ENCODE results near the gene ATP8A2. TPM values are rescaled to one million over a fixed set of nuclear protein-coding genes. Genes with fewer than 3 reads are reported as not detected.

Gene ATP8A2
- total RNA-seq, 2 experiments from 2014 or later = 0.22 to 0.24 TPM

- no peak for DNase-seq
- intact Hi-C loops (cut with micrococcal nuclease) = no loop called here
- H3K27me3 Mint-ChIP-seq (ENCODE audit: low read depth) = peaks cover 24% of the 10 kb centered on the region
- no peak overlapping the region for H3K4me3 Mint-ChIP-seq
- no peaks in the 10 kb centered on the region for H3K36me3 Mint-ChIP-seq (ENCODE audit: low read depth)
- H3K4me1 Mint-ChIP-seq (ENCODE audit: low read depth) = no peaks in the 10 kb centered on the region
- H3K9me3 Mint-ChIP-seq = no peaks in the 10 kb centered on the region
- no peak overlapping the region for H3K27ac Mint-ChIP-seq
- CTCF ChIA-PET = interaction anchor here (1.5 kb wide), 1 partner anchor 16 kb away, joined by 5 read pairs; no protein-coding TSS in a partner anchor
Measured at GRCh38 chr13:25391932-25392331, 20.2 kb downstream of the ATP8A2 start.

GRCh38 chr13:25394402-25395060 lies 22.8 kb downstream of the ATP8A2 start:
- Mint-ChIP-seq H3K27ac (no peak overlapping the region), H3K27me3 (ENCODE audit: low read depth) (peaks cover 13% of the 10 kb centered on the region), H3K4me3 (no peak overlapping the region), H3K4me1 (ENCODE audit: low read depth) (no peaks in the 10 kb centered on the region), H3K36me3 (ENCODE audit: low read depth) (no peaks in the 10 kb centered on the region), H3K9me3 (no peaks in the 10 kb centered on the region)
- CTCF ChIA-PET = interaction anchor here (0.6 to 1.2 kb wide), 2 partner anchors 18 to 427 kb away, joined by 3 read pairs; no protein-coding TSS in a partner anchor
- no peak for DNase-seq
- intact Hi-C loops (cut with micrococcal nuclease) = no loop called here

GRCh38 chr13:25397763-25398162 lies 26.0 kb downstream of the ATP8A2 start:
- Mint-ChIP-seq H3K4me1 (ENCODE audit: low read depth) (no peaks in the 10 kb centered on the region), H3K27ac (no peak overlapping the region), H3K36me3 (ENCODE audit: low read depth) (no peaks in the 10 kb centered on the region), H3K27me3 (ENCODE audit: low read depth) (peaks cover 14% of the 10 kb centered on the region), H3K9me3 (no peaks in the 10 kb centered on the region), H3K4me3 (no peak overlapping the region)
- intact Hi-C loops (cut with micrococcal nuclease) = no loop called here
- CTCF ChIA-PET = no interaction called here
- no peak for DNase-seq

GRCh38 chr13:25400925-25401324 lies 29.2 kb downstream of the ATP8A2 start:
- no peak for DNase-seq
- Mint-ChIP-seq H3K36me3 (ENCODE audit: low read depth) (no peaks in the 10 kb centered on the region), H3K4me3 (no peak overlapping the region), H3K9me3 (no peaks in the 10 kb centered on the region), H3K4me1 (ENCODE audit: low read depth) (no peaks in the 10 kb centered on the region), H3K27ac (no peak overlapping the region), H3K27me3 (ENCODE audit: low read depth) (peaks cover 29% of the 10 kb centered on the region)
- intact Hi-C loops (cut with micrococcal nuclease) = no loop called here
- CTCF ChIA-PET = no interaction called here

GRCh38 chr13:25401958-25402357 lies 30.2 kb downstream of the ATP8A2 start:
- CTCF ChIA-PET = no interaction called here
- no peak for DNase-seq
- Mint-ChIP-seq H3K4me1 (ENCODE audit: low read depth) (no peaks in the 10 kb centered on the region), H3K9me3 (no peaks in the 10 kb centered on the region), H3K27ac (no peak overlapping the region), H3K27me3 (ENCODE audit: low read depth) (peaks cover 30% of the 10 kb centered on the region), H3K4me3 (no peak overlapping the region), H3K36me3 (ENCODE audit: low read depth) (no peaks in the 10 kb centered on the region)
- intact Hi-C loops (cut with micrococcal nuclease) = no loop called here

- Mint-ChIP-seq H3K9me3 (no peaks in the 10 kb centered on the region), H3K27ac (no peak overlapping the region), H3K4me3 (no peak overlapping the region), H3K36me3 (ENCODE audit: low read depth) (no peaks in the 10 kb centered on the region), H3K27me3 (ENCODE audit: low read depth) (peaks cover 23% of the 10 kb centered on the region), H3K4me1 (ENCODE audit: low read depth) (no peaks in the 10 kb centered on the region)
- CTCF ChIA-PET = interaction anchor here (0.6 kb wide), 1 partner anchor 405 kb away, joined by 5 read pairs; no protein-coding TSS in a partner anchor
- intact Hi-C loops (cut with micrococcal nuclease) = no loop called here
- no peak for DNase-seq
Measured at GRCh38 chr13:25406377-25406776, 34.6 kb downstream of the ATP8A2 start.

GRCh38 chr13:25409938-25410337 lies 38.2 kb downstream of the ATP8A2 start:
- Mint-ChIP-seq H3K27ac (no peak overlapping the region), H3K4me1 (ENCODE audit: low read depth) (no peaks in the 10 kb centered on the region), H3K4me3 (no peak overlapping the region), H3K9me3 (peaks cover 2% of the 10 kb centered on the region), H3K36me3 (ENCODE audit: low read depth) (no peaks in the 10 kb centered on the region), H3K27me3 (ENCODE audit: low read depth) (peaks cover 11% of the 10 kb centered on the region)
- intact Hi-C loops (cut with micrococcal nuclease) = no loop called here
- CTCF ChIA-PET = no interaction called here
- no peak for DNase-seq

- no peak for DNase-seq
- H3K4me3 Mint-ChIP-seq = no peak overlapping the region
- H3K9me3 Mint-ChIP-seq = peaks cover 2% of the 10 kb centered on the region
- no peaks in the 10 kb centered on the region for H3K36me3 Mint-ChIP-seq (ENCODE audit: low read depth)
- CTCF ChIA-PET = no interaction called here
- no peak overlapping the region for H3K27ac Mint-ChIP-seq
- H3K27me3 Mint-ChIP-seq (ENCODE audit: low read depth) = peaks cover 37% of the 10 kb centered on the region
- intact Hi-C loops (cut with micrococcal nuclease) = no loop called here
- no peaks in the 10 kb centered on the region for H3K4me1 Mint-ChIP-seq (ENCODE audit: low read depth)
Measured at GRCh38 chr13:25415241-25415640, 43.5 kb downstream of the ATP8A2 start.

- no peaks in the 10 kb centered on the region for H3K9me3 Mint-ChIP-seq
- CTCF ChIA-PET = no interaction called here
- H3K4me3 Mint-ChIP-seq = no peak overlapping the region
- peaks cover 39% of the 10 kb centered on the region for H3K27me3 Mint-ChIP-seq (ENCODE audit: low read depth)
- H3K36me3 Mint-ChIP-seq (ENCODE audit: low read depth) = no peaks in the 10 kb centered on the region
- DNase-seq = no peak
- intact Hi-C loops (cut with micrococcal nuclease) = no loop called here
- H3K27ac Mint-ChIP-seq = no peak overlapping the region
- no peaks in the 10 kb centered on the region for H3K4me1 Mint-ChIP-seq (ENCODE audit: low read depth)
Measured at GRCh38 chr13:25417535-25417934, 45.8 kb downstream of the ATP8A2 start.

- Mint-ChIP-seq H3K9me3 (no peaks in the 10 kb centered on the region), H3K4me3 (no peak overlapping the region), H3K27ac (no peak overlapping the region), H3K4me1 (ENCODE audit: low read depth) (no peaks in the 10 kb centered on the region), H3K27me3 (ENCODE audit: low read depth) (peaks cover 37% of the 10 kb centered on the region), H3K36me3 (ENCODE audit: low read depth) (no peaks in the 10 kb centered on the region)
- intact Hi-C loops (cut with micrococcal nuclease) = no loop called here
- DNase-seq = no peak
- CTCF ChIA-PET = interaction anchor here (1.1 to 1.4 kb wide), 2 partner anchors 40 to 44 kb away, joined by 3 to 5 read pairs; no protein-coding TSS in a partner anchor
Measured at GRCh38 chr13:25420161-25420560, 48.4 kb downstream of the ATP8A2 start.

- CTCF ChIA-PET = interaction anchor here (1.4 kb wide), 1 partner anchor 45 kb away, joined by 5 read pairs; no protein-coding TSS in a partner anchor
- no peak overlapping the region for H3K27ac Mint-ChIP-seq
- intact Hi-C loops (cut with micrococcal nuclease) = no loop called here
- no peaks in the 10 kb centered on the region for H3K4me1 Mint-ChIP-seq (ENCODE audit: low read depth)
- no peak overlapping the region for H3K4me3 Mint-ChIP-seq
- no peaks in the 10 kb centered on the region for H3K9me3 Mint-ChIP-seq
- DNase-seq = no peak
- H3K27me3 Mint-ChIP-seq (ENCODE audit: low read depth) = peaks cover 25% of the 10 kb centered on the region
- H3K36me3 Mint-ChIP-seq (ENCODE audit: low read depth) = no peaks in the 10 kb centered on the region
Measured at GRCh38 chr13:25421612-25422011, 49.8 kb downstream of the ATP8A2 start.

- intact Hi-C loops (cut with micrococcal nuclease) = no loop called here
- no peaks in the 10 kb centered on the region for H3K9me3 Mint-ChIP-seq
- H3K4me3 Mint-ChIP-seq = no peak overlapping the region
- H3K27me3 Mint-ChIP-seq (ENCODE audit: low read depth) = peaks cover 22% of the 10 kb centered on the region
- DNase-seq = no peak
- CTCF ChIA-PET = no interaction called here
- no peak overlapping the region for H3K27ac Mint-ChIP-seq
- no peaks in the 10 kb centered on the region for H3K36me3 Mint-ChIP-seq (ENCODE audit: low read depth)
- no peaks in the 10 kb centered on the region for H3K4me1 Mint-ChIP-seq (ENCODE audit: low read depth)
Measured at GRCh38 chr13:25422153-25422552, 50.4 kb downstream of the ATP8A2 start.

- CTCF ChIA-PET = no interaction called here
Measured at GRCh38 chr13:25423831-25424230, 52.1 kb downstream of the ATP8A2 start.

More at GRCh38 chr13:25423831-25424230, 52.1 kb downstream of the ATP8A2 start:
- no peaks in the 10 kb centered on the region for H3K36me3 Mint-ChIP-seq (ENCODE audit: low read depth)
- peaks cover 10% of the 10 kb centered on the region for H3K27me3 Mint-ChIP-seq (ENCODE audit: low read depth)
- intact Hi-C loops (cut with micrococcal nuclease) = no loop called here
- no peak overlapping the region for H3K27ac Mint-ChIP-seq
- H3K4me1 Mint-ChIP-seq (ENCODE audit: low read depth) = no peaks in the 10 kb centered on the region
- no peak overlapping the region for H3K4me3 Mint-ChIP-seq
- no peak for DNase-seq
- peaks cover 2% of the 10 kb centered on the region for H3K9me3 Mint-ChIP-seq

Data from activated naive CD4-positive, alpha-beta T cell treated with anti-CD3 and anti-CD28 coated beads for 36 hours (primary cell).